ENCODE results near the gene TRAPPC1. TPM values are rescaled to one million over a fixed set of nuclear protein-coding genes. Genes with fewer than 3 reads are reported as not detected.
A peak's percentile ranks its signal among the peaks of the same experiment; 100 is the strongest.

TRAPPC1 gene
- polyA plus RNA-seq, 1 donor = 99.5 TPM

- no peak for DNase-seq
These were observed 34.7 kb downstream of the TRAPPC1 start for GRCh38 chr17:7897090-7897489.

DNA sequence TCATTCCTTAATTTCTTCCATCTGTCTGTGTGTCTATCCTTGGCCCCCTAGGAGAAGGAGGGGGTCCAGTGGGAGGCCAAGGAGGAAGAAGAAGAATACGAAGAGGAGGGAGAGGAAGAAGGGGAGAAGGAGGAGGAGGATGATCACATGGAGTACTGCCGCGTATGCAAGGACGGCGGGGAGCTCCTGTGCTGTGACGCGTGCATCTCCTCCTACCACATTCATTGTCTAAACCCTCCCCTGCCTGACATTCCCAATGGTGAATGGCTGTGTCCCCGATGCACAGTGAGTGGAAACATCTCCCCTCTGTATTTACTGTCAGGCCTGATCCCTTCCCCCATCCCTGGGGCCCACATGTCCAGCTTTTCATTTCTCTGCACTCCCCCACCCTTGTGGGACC is 36.9 kb downstream of the TRAPPC1 start:
- DNase-seq = no peak

DNA sequence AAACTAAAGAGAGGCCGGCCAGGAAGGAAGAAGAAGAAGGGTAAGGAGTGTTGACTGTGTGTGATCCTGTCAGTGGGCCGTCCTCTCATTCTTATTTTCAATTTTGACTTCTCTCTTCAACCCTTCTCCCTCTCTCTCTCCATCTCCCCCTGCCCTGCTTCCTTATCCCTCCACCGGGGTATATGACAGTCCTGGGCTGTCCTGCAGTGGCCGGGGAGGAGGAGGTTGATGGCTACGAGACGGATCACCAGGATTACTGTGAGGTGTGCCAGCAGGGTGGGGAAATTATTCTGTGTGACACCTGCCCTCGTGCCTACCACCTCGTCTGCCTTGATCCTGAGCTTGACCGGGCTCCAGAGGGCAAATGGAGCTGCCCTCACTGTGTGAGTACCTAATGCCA is 37.5 kb downstream of the TRAPPC1 start:
- no peak for DNase-seq

- no peak for DNase-seq
These were observed 38.4 kb downstream of the TRAPPC1 start for GRCh38 chr17:7893187-7893880.

DNA sequence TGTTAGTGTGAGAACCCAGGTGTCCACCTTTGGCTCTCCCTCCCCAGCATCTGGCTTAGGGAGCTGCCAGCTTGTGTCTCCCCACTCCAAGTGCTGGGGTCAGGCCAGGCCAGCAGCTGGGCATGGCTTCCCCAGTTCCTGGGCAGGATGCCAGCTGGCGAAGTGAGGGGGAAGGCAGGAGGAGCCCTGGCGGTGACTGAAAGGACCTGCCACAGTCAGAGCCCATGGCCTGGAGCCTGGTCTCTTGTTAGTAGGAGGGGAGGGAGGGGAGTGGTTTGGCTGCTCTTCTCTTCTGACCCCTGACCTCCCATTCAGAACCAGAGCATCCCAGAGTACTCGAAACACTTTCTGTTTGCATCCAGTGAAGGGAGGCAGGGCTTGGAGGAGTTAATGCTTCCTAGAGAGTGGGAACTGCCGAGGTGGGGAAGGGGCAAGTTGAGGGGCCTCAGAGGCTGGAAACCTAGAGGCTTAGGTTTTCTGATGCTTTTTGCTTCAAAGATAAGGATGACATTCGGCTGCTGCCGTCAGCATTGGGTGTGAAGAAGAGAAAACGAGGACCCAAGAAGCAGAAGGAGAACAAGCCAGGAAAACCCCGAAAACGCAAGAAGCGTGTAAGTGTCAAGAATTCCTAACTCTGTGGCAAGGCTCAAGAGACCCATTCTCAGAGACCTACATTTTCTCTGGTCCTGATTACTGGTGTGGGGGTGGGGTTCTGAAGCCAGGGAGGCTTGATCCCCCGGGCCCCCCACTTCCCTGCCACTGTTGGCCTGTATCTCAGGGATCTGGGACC is 42.4 kb downstream of the TRAPPC1 start:
- peak; percentile 88 for DNase-seq

DNA sequence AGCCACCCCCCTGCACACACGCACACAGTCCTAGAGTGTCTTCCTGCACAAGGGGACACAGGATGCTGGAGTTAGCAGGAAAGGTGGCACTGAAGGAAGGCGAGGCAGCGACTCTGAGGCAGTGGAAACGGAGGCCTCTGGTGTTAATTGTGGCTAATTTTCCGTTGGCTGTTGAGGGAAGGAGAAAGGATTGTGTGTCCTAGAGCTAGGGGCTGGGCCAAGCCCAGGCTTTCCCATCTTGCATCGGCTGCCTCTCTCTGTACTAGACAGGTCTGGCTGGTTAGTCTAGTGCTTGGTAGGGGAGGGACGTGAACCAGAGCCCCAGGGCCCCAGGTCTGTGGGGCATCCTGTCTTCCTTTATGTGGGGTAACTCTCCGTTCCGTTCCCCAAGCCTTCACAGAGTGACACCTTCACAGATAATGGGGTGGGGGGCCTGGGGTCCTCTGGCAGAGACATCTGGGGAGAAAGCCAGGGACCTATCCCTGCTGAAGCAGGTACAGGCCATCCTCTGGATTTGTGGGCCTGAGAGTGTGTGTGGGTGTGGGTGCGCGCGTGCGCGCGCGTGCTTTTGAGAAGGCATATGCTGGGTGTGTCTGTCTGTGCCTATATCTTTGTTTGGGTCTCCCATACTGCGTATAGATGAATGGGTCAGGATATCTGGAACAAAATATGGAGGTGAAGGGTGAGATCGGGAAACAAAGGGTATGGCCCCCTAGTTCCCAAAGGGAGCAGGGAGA is 43.4 kb downstream of the TRAPPC1 start, which contains the start of gene CHD3:
CHD3 (plus strand) TSS at position 606 of the 737 bp plus-strand sequence. CDS start 212 bp downstream, outside the sequence.
- peak; percentile 53 for DNase-seq

DNA sequence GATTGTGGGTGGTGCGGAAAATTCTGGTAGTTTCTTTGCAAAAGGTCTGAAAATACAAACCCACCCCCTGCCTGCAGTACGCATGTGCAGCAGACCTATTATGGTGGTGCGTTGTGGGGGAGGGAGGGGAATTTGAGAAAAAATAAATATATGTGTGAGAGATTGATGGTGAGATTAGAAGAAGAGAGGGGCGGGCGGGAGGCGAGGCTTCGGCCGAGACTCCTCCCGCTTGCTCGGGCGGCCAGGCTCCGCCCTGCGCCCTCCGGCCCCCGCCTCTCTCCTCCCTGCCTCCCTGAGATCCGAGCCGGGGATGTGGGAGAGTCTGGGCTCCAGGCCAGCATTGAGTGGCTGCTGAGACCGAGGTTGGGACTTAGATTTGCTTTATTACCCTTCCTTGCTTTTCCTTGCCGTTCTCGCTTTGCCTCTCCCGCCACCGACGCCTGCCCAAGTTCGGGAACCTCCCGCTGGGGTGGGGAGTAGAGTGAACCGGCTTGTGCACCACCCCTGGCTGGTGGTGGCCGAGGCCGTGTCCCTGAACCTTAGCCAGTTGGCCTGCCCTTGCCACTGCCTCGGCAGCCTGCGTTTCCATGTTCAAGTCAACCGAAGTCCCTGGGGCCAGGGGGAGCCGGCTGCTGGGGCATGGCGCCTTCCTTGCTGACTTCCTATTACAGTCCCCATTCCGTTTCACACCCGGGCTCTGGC is 44.1 kb downstream of the TRAPPC1 start:
- peak; percentile 97 for DNase-seq

DNA sequence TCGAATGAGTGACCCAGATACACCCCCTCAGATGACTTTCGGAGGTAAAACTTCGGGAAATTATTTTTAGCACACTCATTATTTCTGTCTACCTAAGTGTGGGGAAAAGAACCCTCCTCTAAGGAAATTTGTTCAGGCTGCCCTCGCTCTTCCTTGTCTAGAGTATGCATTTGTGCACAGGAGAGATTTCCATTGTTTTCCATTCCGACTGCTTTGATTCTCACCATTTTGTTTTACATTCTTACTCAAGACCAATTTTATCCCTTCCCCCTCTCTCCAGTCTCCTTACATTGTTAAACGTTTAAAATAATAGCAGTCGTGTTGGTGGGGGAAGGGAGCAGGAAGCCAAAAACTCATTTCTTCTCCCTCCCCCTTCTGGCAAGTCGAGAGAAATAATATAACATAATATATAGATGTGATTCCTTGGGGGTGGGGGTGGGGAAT is 44.7 kb downstream of the TRAPPC1 start:
- no peak for DNase-seq

DNA sequence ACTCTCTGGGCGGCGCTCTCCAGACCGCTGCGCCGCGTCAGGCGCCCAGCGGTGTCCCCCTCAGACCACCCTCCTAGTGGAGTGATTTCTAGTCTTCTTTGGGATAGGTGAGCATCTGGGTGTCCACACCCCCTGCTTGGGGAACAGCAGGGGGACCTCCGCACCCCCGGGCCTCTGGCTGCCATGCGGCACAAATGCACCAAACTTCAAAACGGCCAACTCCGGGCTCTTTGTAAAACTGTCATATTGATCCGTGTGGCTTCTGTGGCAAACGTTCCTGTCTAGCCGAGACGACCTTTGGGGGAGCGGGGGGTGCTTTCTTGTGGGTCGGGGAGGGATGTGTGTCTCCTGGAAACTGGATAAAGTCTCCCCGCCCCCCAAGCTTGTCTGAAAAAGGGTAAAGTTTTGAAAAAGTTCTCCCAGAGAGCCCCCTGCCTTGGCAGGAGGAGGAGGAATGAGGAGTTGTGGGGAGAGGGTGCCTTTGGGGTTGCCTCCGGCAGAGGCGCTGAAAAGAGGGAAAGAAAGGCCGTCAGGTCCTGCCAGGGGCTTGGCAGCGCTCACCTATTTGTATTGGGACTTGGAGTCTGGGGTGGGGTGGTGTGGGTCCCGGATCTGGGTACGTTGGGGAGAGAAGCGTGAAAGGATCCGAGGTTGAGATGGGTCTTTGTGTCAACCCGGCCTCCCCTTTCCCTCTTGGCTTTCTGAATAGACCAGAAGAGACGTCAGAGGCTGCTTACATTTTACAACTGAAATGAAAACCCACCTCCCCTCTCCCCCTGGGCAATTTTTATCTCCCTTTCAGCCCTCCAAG is 45.3 kb downstream of the TRAPPC1 start:
- DNase-seq = peak; percentile 57

DNA sequence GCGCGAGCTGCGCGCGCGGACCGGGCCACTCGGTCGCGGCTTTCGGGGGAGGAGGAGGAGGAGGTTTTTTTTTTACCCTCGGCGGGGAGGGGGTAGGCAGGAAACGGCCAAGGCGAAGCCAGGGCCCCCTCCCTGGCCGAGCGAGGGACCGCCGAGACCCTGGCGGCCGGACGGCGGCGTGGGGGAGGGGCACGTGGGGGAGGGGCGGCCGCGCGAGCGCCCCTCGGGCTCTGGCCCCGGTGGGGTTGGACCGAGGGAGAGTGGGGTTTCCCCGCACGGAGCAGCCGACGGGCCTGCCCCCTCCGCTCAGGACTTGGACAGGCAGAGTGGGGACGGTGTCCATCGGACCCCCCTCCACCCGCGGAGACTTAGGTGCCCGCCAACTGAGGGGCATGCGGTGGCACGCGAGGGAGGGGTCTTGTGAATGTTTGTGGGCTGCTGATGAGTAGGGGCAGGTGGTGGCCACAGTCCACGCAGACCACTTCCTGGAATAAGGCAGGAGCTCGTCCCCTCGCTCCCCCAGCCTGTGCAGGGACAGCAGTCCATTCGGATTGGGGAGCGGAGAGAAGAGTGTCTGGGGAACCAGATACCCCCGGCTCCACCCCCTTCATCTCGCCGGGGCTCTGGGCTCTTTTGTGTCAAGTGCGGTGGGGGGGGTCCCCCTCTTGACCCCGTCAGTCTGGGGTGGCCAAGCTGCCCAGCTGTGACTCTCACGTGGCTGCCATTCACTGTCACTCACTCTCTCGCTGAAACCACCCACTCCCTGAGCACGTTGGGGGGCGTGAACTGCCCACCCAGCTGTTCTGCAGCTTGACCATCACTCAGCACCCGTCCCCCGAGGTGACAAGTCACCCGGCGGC is 46.1 kb downstream of the TRAPPC1 start:
- peak; percentile 60 for DNase-seq

- DNase-seq = no peak
These were observed 47.0 kb downstream of the TRAPPC1 start for GRCh38 chr17:7884581-7885366.

GRCh38 chr17:7883781-7884386 is 47.9 kb downstream of the TRAPPC1 start:
- peak; percentile 42 for DNase-seq

GRCh38 chr17:7882629-7883028 is 49.1 kb downstream of the TRAPPC1 start:
- no peak for DNase-seq

GRCh38 chr17:7882068-7882467 is 49.7 kb downstream of the TRAPPC1 start:
- DNase-seq = no peak

DNA sequence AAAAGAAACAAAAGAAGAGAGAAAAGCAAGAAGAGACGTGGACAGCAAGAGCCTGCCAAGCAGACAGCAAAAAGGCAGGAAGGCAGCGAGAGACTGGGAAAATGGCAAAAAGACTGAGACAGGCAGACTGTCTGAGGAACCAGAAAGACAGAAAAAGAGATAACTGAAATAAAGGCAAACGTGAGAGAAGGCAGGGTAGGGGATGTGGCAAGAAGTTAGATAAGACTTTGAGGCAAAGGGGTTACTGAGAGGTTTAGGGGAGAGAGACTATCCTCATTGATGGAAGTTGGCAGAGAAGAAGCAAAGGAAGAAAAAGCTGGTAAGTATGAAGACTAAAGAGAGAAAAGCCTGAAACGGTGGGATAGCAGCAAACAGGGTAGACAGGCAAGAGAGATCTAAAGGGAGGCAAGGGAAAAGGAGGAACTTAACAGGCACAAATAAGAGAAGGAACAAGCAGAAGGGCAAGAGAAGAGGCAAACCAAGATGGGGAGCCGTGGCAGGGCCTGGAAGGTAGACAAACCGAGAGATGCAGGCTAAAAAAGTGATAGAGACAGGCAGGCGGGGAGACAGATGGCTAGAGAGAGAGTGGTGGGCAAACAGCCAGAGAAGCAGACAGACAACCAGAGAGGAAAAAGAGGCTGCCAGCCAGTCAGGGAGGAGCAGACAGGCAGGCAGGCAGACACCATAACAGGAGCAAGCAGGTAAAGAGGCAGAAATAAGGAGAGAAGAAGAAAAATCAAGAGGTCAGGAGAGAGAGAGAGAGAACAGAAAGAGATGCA is 50.3 kb downstream of the TRAPPC1 start:
- DNase-seq = no peak

Data from hindlimb muscle (tissue), 1 donor.